Measurements from ENCODE around the gene TCF20.

The TCF20 gene

GRCh38 chr22:42236268-42236667 lies 34.2 kb downstream of the TCF20 start:
- no peak for DNase-seq (ENCODE audit: low spot score)
- no peak for TF ChIP-seq CTCF (IDR thresholded peaks at IDR 0.05; ENCODE audit: extremely low read depth, missing control alignments)

- TF ChIP-seq CTCF (IDR thresholded peaks at IDR 0.05; ENCODE audit: extremely low read depth, missing control alignments) = no peak
- DNase-seq (ENCODE audit: low spot score) = no peak
Observed at GRCh38 chr22:42233879-42234278, 36.6 kb downstream of the TCF20 start.

GRCh38 chr22:42231929-42232328 lies 38.5 kb downstream of the TCF20 start:
- no peak for DNase-seq (ENCODE audit: low spot score)
- TF ChIP-seq CTCF (IDR thresholded peaks at IDR 0.05; ENCODE audit: extremely low read depth, missing control alignments) = no peak

GRCh38 chr22:42229455-42230149 lies 40.9 kb downstream of the TCF20 start:
- DNase-seq (ENCODE audit: low spot score) = no peak
- TF ChIP-seq CTCF (IDR thresholded peaks at IDR 0.05; ENCODE audit: extremely low read depth, missing control alignments) = no peak

GRCh38 chr22:42228483-42228882 lies 42.0 kb downstream of the TCF20 start:
- TF ChIP-seq CTCF (IDR thresholded peaks at IDR 0.05; ENCODE audit: extremely low read depth, missing control alignments) = no peak
- DNase-seq (ENCODE audit: low spot score) = no peak

DNA sequence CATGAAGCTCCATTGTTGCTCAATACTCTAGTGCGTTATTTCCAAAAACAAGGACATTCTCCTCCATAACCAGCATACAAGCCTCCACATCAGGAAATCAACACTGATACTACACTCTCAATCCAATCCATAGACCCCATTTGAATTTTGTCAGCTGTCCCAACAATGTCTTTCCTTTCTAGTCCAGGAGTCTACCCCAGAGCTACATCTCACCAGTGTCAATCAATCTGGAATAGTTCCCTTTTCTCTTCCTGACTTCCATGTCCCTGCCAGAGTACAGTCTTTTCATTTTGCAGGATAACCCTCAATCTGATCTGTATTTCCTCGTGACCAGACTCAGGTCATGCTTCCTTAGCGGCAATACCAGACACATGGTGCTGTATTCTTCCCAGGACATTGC lies 43.0 kb downstream of the TCF20 start:
- no peak for DNase-seq (ENCODE audit: low spot score)
- TF ChIP-seq CTCF (IDR thresholded peaks at IDR 0.05; ENCODE audit: extremely low read depth, missing control alignments) = no peak

DNA sequence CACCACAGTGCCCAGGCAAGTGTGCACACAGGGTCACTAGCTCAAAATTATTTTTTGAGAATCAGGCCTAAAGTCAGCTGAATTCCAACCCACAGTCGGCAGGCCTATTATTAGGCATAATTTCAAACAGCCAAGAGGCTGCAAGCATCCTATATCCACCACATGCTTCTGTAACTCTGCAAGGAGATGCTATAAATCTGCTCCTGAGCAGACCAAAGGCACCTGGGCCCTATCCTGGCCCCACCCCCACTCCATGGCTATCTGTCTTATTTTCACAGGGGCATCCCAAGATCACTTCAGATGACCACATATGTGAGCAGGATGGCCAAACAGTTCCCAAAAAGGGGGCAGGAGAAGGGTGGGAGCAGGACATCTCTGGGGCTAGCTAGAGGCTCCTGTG lies 44.6 kb downstream of the TCF20 start:
- no peak for TF ChIP-seq CTCF (IDR thresholded peaks at IDR 0.05; ENCODE audit: extremely low read depth, missing control alignments)
- DNase-seq (ENCODE audit: low spot score) = no peak

Measured in GM20000 (cell line).